Esophagus squamous epithelium (tissue), 4 donors: Measurements from ENCODE around the gene MRPL9.

Experiments
- POLR2A ChIP-seq, 4 donors: fragments of 450-650 bp; IDR thresholded peaks; one replicate each; pipeline ENCODE4 v1.6.1; 2017; ENCODE audit warnings: antibody characterized with exemption in 4 of 4, mild to moderate bottlenecking in 4 of 4, moderate library complexity in 3 of 4
- TF ChIP-seq, protein P1 (sequence below), 6 experiments: fragments of 450-650 bp in 4 of 6; fragments of 200-600 bp in 2 of 6; sonication (generic) in 2 of 6; IDR thresholded peaks; one replicate each; pipeline ENCODE4 v1.5.1; 2016 to 2019; ENCODE audit warnings: antibody characterized with exemption in 6 of 6, mild to moderate bottlenecking in 4 of 6, moderate library complexity in 4 of 6

DNA sequence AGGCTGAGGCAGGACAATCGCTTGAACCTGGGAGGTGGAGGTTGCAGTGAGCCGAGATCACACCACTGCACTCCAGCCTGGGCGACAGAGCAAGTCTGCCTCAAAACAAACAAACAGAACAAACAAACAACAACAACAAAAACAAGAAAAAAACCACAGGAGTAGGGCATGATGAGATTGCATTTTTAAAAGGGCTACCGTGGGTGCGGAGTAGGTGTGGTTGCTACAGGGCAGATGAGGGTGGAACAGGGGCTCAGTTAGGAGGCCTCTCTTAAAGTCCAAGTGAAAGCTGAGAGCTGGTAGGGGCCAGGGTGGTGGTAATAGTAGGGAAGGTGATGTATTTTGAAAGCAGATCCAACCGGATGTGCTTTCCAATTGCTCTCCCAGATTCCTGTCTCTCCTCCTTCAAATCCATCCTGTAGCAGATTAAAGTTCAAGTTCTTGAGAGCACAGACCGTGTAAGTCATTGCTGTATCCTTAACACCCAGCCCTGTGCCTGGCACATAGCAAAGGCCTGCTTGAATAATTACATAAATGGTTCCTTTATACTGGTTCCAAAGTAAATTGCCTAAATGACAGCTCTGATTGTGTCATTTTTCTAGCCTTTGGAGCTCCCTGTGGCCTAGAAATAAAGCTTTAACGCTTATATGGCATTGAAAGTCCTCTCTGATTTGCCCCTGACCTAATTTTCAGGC lies 46.1 kb upstream of the MRPL9 start:
- TF ChIP-seq, protein P1, sequence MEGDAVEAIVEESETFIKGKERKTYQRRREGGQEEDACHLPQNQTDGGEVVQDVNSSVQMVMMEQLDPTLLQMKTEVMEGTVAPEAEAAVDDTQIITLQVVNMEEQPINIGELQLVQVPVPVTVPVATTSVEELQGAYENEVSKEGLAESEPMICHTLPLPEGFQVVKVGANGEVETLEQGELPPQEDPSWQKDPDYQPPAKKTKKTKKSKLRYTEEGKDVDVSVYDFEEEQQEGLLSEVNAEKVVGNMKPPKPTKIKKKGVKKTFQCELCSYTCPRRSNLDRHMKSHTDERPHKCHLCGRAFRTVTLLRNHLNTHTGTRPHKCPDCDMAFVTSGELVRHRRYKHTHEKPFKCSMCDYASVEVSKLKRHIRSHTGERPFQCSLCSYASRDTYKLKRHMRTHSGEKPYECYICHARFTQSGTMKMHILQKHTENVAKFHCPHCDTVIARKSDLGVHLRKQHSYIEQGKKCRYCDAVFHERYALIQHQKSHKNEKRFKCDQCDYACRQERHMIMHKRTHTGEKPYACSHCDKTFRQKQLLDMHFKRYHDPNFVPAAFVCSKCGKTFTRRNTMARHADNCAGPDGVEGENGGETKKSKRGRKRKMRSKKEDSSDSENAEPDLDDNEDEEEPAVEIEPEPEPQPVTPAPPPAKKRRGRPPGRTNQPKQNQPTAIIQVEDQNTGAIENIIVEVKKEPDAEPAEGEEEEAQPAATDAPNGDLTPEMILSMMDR (IDR thresholded peaks at IDR 0.05), result no peak
- no peak for TF ChIP-seq POLR2A (IDR thresholded peaks at IDR 0.05)
